GM23338 (cell line): ENCODE data around the gene MACROD1. TPM values are rescaled to one million over a fixed set of nuclear protein-coding genes. Genes with fewer than 3 reads are reported as not detected.

Source experiments
- ATAC-seq: fragments of 200-7000 bp; cut with Tn5 transposase; 3 replicates; pipeline ENCODE4 v1.9.1; 2020
- DNase-seq: peaks from one replicate; pipeline ENCODE4 v3.0.0-alpha.2; 2015; ENCODE audit warnings: low spot score
- H2AFZ ChIP-seq: fragments of 200-600 bp; sonication (generic); 2 replicates; pipeline ENCODE4 v1.8.0; 2016; ENCODE audit warnings: antibody characterized with exemption, mild to moderate bottlenecking, moderate library complexity
- H3F3A ChIP-seq: fragments of 200-600 bp; sonication (generic); replicated peaks from 2 replicates; pipeline ENCODE4 v1.8.0; 2017; ENCODE audit warnings: antibody characterized with exemption, mixed run types, low read depth
- H3K27ac ChIP-seq: fragments of 200-600 bp; sonication (generic); 2 replicates; pipeline ENCODE4 v1.6.1; 2016; ENCODE audit warnings: low read depth
- H3K27me3 ChIP-seq: fragments of 200-600 bp; sonication (generic); 2 replicates; pipeline ENCODE4 v1.8.0; 2016; ENCODE audit warnings: mild to moderate bottlenecking, mixed run types, moderate library complexity; ENCODE audit not compliant: insufficient read depth
- H3K36me3 ChIP-seq: fragments of 200-600 bp; sonication (generic); 2 replicates; pipeline ENCODE4 v1.8.0; 2016; ENCODE audit warnings: mild to moderate bottlenecking; ENCODE audit not compliant: insufficient read depth
- H3K4me1 ChIP-seq: fragments of 200-600 bp; sonication (generic); 2 replicates; pipeline ENCODE4 v1.8.0; 2016; ENCODE audit warnings: mild to moderate bottlenecking, moderate library complexity; ENCODE audit not compliant: insufficient read depth
- H3K4me2 ChIP-seq: fragments of 200-600 bp; sonication (generic); 2 replicates; pipeline ENCODE4 v1.7.1; 2017; ENCODE audit warnings: mixed run types
- H3K4me3 ChIP-seq: fragments of 200-600 bp; sonication (generic); 2 replicates; pipeline ENCODE4 v1.6.1; 2016; ENCODE audit warnings: mixed run types
- H3K79me2 ChIP-seq: fragments of 200-600 bp; sonication (generic); replicated peaks from 2 replicates; pipeline ENCODE4 v1.8.0; 2017; ENCODE audit warnings: mild to moderate bottlenecking; ENCODE audit not compliant: insufficient read depth
- H3K9me2 ChIP-seq: fragments of 200-600 bp; sonication (generic); 2 replicates; pipeline ENCODE4 v1.8.0; 2017; ENCODE audit not compliant: insufficient read depth
- H4K20me1 ChIP-seq: fragments of 200-600 bp; sonication (generic); replicated peaks from 2 replicates; pipeline ENCODE4 v1.8.0; 2017; ENCODE audit warnings: mild to moderate bottlenecking; ENCODE audit not compliant: insufficient read depth
- H3K27ac Mint-ChIP-seq: 2 replicates; pipeline ENCODE4 v1.8.0; 2020; ENCODE audit warnings: inconsistent platforms, mild to moderate bottlenecking, moderate library complexity, mixed read lengths
- H3K27me3 Mint-ChIP-seq: 3 replicates; pipeline ENCODE4 v1.8.0; 2022; ENCODE audit warnings: low read depth, mild to moderate bottlenecking, moderate library complexity, mixed read lengths, inconsistent platforms; ENCODE audit not compliant: insufficient read depth, poor library complexity
- H3K36me3 Mint-ChIP-seq: 3 replicates; pipeline ENCODE4 v1.8.0; 2021; ENCODE audit warnings: low read depth, mild to moderate bottlenecking, inconsistent platforms, moderate library complexity, mixed read lengths
- H3K4me1 Mint-ChIP-seq: 3 replicates; pipeline ENCODE4 v1.8.0; 2020; ENCODE audit warnings: mild to moderate bottlenecking, inconsistent platforms, mixed read lengths
- H3K4me3 Mint-ChIP-seq: 3 replicates; pipeline ENCODE4 v1.8.0; 2021; ENCODE audit warnings: moderate library complexity, mild to moderate bottlenecking, inconsistent platforms, mixed read lengths
- H3K9me3 Mint-ChIP-seq: 3 replicates; pipeline ENCODE4 v1.8.0; 2020; ENCODE audit warnings: moderate library complexity, mild to moderate bottlenecking, inconsistent platforms, mixed read lengths
- EZH2 ChIP-seq: fragments of 200-600 bp; sonication (generic); IDR thresholded peaks from one replicate; pipeline ENCODE4 v1.8.0; 2017; ENCODE audit warnings: antibody characterized with exemption, mild to moderate bottlenecking, low read depth; ENCODE audit not compliant: unreplicated experiment
- EZH2phosphoT487 ChIP-seq: fragments of 200-600 bp; sonication (generic); IDR thresholded peaks from one replicate; pipeline ENCODE4 v1.8.1; 2018; ENCODE audit warnings: antibody characterized with exemption; ENCODE audit not compliant: unreplicated experiment
- JUNB ChIP-seq: IDR thresholded peaks from one replicate; pipeline ENCODE4 v1.6.1; 2016; ENCODE audit warnings: antibody characterized with exemption; ENCODE audit not compliant: unreplicated experiment
- POLR2AphosphoS5 ChIP-seq: IDR thresholded peaks from 2 replicates; pipeline ENCODE4 v1.6.1; 2016; ENCODE audit warnings: antibody characterized with exemption, low read depth
- STAT1 ChIP-seq: IDR thresholded peaks from one replicate; pipeline ENCODE4 v1.6.1; 2016; ENCODE audit warnings: antibody characterized with exemption; ENCODE audit not compliant: unreplicated experiment
- ZNF331 ChIP-seq: fragments of 250-450 bp; sonication (Bioruptor Pico); IDR thresholded peaks from 2 replicates; pipeline ENCODE4 v1.5.0; 2020; ENCODE audit warnings: low read depth, mild to moderate bottlenecking, moderate library complexity
- polyA plus RNA-seq: library from polyadenylated mRNA; unstranded; fragments of >200 nt; fragmentation: Nextera tagmentation; extraction: Ambion mirVana; gene quantifications from 2 replicates; pipeline ENCODE4 v1.2.1, GENCODE V29; 2016
- total RNA-seq: library from RNA; depleted of rRNA; stranded (reverse); fragments of >200 nt; shearing (Covaris generic); gene quantifications from 2 replicates; pipeline ENCODE4 v1.2.3, GENCODE V29; 2014
- TF ChIP-seq, protein P1 (sequence below): fragments of 250-450 bp; sonication (Bioruptor Pico); IDR thresholded peaks from 2 replicates; pipeline ENCODE4 v1.5.0; 2020; ENCODE audit warnings: mild to moderate bottlenecking, moderate library complexity
- TF ChIP-seq, protein P2 (sequence below), 2 experiments: fragments of 200-600 bp in 1 of 2; sonication (generic) in 1 of 2; conservative IDR thresholded peaks; 2 replicates each; pipeline versions ENCODE4 v1.5.1 to v1.6.1; 2016 to 2017; ENCODE audit warnings: antibody characterized with exemption in 2 of 2, low read depth in 2 of 2, mild to moderate bottlenecking in 2 of 2, moderate library complexity in 1 of 2
- TF ChIP-seq, protein P3 (sequence below): IDR thresholded peaks from 2 replicates; pipeline ENCODE4 v1.6.1; 2016; ENCODE audit warnings: antibody characterized with exemption
- TF ChIP-seq, protein P4 (sequence below): IDR thresholded peaks from one replicate; pipeline ENCODE4 v1.6.1; 2018; ENCODE audit warnings: antibody characterized with exemption; ENCODE audit not compliant: unreplicated experiment

MACROD1 gene
- total and polyA plus RNA-seq, 2 experiments from 2014 or later = 33.0 to 51.6 TPM

- Histone ChIP-seq H3K79me2 (no peaks in the 10 kb centered on the region), H3K27ac (no peak overlapping the region), H3F3A (0 out of 2 replicates have a peak, but pooled peaks cover 14% of the 10 kb centered on the region), H2AFZ (no peak overlapping the region), H3K4me1 (peaks cover 22% of the 10 kb centered on the region; the same call in 1 of the 2 replicates), H3K4me2 (peak overlapping the region; percentile 69), H3K27me3 (peaks cover 96% of the 10 kb centered on the region), H3K4me3 (peak overlapping the region; percentile 40; the same call in 1 of the 2 replicates), H3K9me2 (no peaks in the 10 kb centered on the region), H3K36me3 (no peaks in the 10 kb centered on the region), H4K20me1 (no peaks in the 10 kb centered on the region; the same call in 1 of the 2 replicates)
- TF ChIP-seq, protein P1, sequence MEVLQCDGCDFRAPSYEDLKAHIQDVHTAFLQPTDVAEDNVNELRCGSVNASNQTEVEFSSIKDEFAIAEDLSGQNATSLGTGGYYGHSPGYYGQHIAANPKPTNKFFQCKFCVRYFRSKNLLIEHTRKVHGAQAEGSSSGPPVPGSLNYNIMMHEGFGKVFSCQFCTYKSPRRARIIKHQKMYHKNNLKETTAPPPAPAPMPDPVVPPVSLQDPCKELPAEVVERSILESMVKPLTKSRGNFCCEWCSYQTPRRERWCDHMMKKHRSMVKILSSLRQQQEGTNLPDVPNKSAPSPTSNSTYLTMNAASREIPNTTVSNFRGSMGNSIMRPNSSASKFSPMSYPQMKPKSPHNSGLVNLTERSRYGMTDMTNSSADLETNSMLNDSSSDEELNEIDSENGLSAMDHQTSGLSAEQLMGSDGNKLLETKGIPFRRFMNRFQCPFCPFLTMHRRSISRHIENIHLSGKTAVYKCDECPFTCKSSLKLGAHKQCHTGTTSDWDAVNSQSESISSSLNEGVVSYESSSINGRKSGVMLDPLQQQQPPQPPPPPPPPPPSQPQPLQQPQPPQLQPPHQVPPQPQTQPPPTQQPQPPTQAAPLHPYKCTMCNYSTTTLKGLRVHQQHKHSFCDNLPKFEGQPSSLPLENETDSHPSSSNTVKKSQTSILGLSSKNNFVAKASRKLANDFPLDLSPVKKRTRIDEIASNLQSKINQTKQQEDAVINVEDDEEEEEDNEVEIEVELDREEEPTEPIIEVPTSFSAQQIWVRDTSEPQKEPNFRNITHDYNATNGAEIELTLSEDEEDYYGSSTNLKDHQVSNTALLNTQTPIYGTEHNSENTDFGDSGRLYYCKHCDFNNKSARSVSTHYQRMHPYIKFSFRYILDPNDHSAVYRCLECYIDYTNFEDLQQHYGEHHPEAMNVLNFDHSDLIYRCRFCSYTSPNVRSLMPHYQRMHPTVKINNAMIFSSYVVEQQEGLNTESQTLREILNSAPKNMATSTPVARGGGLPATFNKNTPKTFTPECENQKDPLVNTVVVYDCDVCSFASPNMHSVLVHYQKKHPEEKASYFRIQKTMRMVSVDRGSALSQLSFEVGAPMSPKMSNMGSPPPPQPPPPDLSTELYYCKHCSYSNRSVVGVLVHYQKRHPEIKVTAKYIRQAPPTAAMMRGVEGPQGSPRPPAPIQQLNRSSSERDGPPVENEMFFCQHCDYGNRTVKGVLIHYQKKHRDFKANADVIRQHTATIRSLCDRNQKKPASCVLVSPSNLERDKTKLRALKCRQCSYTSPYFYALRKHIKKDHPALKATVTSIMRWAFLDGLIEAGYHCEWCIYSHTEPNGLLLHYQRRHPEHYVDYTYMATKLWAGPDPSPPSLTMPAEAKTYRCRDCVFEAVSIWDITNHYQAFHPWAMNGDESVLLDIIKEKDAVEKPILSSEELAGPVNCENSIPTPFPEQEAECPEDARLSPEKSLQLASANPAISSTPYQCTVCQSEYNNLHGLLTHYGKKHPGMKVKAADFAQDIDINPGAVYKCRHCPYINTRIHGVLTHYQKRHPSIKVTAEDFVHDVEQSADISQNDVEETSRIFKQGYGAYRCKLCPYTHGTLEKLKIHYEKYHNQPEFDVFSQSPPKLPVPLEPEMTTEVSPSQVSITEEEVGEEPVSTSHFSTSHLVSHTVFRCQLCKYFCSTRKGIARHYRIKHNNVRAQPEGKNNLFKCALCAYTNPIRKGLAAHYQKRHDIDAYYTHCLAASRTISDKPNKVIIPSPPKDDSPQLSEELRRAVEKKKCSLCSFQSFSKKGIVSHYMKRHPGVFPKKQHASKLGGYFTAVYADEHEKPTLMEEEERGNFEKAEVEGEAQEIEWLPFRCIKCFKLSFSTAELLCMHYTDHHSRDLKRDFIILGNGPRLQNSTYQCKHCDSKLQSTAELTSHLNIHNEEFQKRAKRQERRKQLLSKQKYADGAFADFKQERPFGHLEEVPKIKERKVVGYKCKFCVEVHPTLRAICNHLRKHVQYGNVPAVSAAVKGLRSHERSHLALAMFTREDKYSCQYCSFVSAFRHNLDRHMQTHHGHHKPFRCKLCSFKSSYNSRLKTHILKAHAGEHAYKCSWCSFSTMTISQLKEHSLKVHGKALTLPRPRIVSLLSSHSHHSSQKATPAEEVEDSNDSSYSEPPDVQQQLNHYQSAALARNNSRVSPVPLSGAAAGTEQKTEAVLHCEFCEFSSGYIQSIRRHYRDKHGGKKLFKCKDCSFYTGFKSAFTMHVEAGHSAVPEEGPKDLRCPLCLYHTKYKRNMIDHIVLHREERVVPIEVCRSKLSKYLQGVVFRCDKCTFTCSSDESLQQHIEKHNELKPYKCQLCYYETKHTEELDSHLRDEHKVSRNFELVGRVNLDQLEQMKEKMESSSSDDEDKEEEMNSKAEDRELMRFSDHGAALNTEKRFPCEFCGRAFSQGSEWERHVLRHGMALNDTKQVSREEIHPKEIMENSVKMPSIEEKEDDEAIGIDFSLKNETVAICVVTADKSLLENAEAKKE = no peak
- TF ChIP-seq POLR2AphosphoS5 = no peak
- TF ChIP-seq, protein P2, sequence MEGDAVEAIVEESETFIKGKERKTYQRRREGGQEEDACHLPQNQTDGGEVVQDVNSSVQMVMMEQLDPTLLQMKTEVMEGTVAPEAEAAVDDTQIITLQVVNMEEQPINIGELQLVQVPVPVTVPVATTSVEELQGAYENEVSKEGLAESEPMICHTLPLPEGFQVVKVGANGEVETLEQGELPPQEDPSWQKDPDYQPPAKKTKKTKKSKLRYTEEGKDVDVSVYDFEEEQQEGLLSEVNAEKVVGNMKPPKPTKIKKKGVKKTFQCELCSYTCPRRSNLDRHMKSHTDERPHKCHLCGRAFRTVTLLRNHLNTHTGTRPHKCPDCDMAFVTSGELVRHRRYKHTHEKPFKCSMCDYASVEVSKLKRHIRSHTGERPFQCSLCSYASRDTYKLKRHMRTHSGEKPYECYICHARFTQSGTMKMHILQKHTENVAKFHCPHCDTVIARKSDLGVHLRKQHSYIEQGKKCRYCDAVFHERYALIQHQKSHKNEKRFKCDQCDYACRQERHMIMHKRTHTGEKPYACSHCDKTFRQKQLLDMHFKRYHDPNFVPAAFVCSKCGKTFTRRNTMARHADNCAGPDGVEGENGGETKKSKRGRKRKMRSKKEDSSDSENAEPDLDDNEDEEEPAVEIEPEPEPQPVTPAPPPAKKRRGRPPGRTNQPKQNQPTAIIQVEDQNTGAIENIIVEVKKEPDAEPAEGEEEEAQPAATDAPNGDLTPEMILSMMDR (conservative IDR thresholded peaks at IDR 0.05; ENCODE audit: low read depth in 2 of 2) = no peak
- peak; percentile 31 for TF ChIP-seq EZH2phosphoT487
- TF ChIP-seq, protein P3, sequence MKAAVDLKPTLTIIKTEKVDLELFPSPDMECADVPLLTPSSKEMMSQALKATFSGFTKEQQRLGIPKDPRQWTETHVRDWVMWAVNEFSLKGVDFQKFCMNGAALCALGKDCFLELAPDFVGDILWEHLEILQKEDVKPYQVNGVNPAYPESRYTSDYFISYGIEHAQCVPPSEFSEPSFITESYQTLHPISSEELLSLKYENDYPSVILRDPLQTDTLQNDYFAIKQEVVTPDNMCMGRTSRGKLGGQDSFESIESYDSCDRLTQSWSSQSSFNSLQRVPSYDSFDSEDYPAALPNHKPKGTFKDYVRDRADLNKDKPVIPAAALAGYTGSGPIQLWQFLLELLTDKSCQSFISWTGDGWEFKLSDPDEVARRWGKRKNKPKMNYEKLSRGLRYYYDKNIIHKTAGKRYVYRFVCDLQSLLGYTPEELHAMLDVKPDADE = no peak
- TF ChIP-seq JUNB = no peak
- no peak for TF ChIP-seq STAT1
- TF ChIP-seq EZH2 = peak; percentile 74
- TF ChIP-seq, protein P4, sequence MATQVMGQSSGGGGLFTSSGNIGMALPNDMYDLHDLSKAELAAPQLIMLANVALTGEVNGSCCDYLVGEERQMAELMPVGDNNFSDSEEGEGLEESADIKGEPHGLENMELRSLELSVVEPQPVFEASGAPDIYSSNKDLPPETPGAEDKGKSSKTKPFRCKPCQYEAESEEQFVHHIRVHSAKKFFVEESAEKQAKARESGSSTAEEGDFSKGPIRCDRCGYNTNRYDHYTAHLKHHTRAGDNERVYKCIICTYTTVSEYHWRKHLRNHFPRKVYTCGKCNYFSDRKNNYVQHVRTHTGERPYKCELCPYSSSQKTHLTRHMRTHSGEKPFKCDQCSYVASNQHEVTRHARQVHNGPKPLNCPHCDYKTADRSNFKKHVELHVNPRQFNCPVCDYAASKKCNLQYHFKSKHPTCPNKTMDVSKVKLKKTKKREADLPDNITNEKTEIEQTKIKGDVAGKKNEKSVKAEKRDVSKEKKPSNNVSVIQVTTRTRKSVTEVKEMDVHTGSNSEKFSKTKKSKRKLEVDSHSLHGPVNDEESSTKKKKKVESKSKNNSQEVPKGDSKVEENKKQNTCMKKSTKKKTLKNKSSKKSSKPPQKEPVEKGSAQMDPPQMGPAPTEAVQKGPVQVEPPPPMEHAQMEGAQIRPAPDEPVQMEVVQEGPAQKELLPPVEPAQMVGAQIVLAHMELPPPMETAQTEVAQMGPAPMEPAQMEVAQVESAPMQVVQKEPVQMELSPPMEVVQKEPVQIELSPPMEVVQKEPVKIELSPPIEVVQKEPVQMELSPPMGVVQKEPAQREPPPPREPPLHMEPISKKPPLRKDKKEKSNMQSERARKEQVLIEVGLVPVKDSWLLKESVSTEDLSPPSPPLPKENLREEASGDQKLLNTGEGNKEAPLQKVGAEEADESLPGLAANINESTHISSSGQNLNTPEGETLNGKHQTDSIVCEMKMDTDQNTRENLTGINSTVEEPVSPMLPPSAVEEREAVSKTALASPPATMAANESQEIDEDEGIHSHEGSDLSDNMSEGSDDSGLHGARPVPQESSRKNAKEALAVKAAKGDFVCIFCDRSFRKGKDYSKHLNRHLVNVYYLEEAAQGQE = no peak
- TF ChIP-seq ZNF331 = no peak
- Mint-ChIP-seq H3K9me3 (peaks cover 3% of the 10 kb centered on the region; the same call in 2 of the 3 replicates), H3K4me1 (peaks cover 17% of the 10 kb centered on the region), H3K36me3 (no peaks in the 10 kb centered on the region), H3K4me3 (peak overlapping the region; percentile 83), H3K27me3 (peaks cover 81% of the 10 kb centered on the region), H3K27ac (no peak overlapping the region)
- no peak for ATAC-seq
- no peak for DNase-seq
Measured at GRCh38 chr11:64035081-64035524, 130.8 kb downstream of the MACROD1 start.
